HEK293 (cell line): ENCODE results near the gene NUP160.

ENCODE experiments used
- CTCF ChIA-PET: fragments of 350-600 bp; formaldehyde crosslinking; extraction: SDS; loops from one replicate; lab custom pipeline; 2021; ENCODE audit warnings: antibody characterized with exemption; lab: Yijun Ruan, JAX
- POLR2A ChIA-PET: fragments of 300-600 bp; formaldehyde crosslinking; extraction: SDS; loops from one replicate; lab custom pipeline; 2020; ENCODE audit warnings: antibody characterized with exemption, inconsistent platforms; lab: Yijun Ruan, JAX
- H3K27ac ChIP-seq: fragments of 200-500 bp; sonication (Bioruptor generic); 2 replicates; pipeline ENCODE4 v1.5.1; 2014; ENCODE audit warnings: low read depth, low read length, control low read depth, inconsistent platforms; ENCODE audit errors: extremely low read depth
- H3K36me3 ChIP-seq, 2 experiments: fragments of 200-500 bp in 1 of 2; sonication (Bioruptor generic) in 1 of 2; 1 replicate in 1 of 2; 2 replicates in 1 of 2; pipeline ENCODE4 v1.5.1; 2014 to 2017; ENCODE audit warnings: inconsistent platforms in 2 of 2, low read length in 2 of 2; ENCODE audit not compliant: control insufficient read depth in 2 of 2, insufficient read depth in 1 of 2
- H3K4me1 ChIP-seq: fragments of 200-500 bp; sonication (Bioruptor generic); 2 replicates; pipeline ENCODE4 v1.5.1; 2014; ENCODE audit warnings: mild to moderate bottlenecking, low read length, inconsistent platforms; ENCODE audit not compliant: control insufficient read depth, insufficient read depth
- H3K4me3 ChIP-seq: 2 replicates; pipeline ENCODE4 v1.5.1; 2011; ENCODE audit warnings: low read depth, mild to moderate bottlenecking, control low read depth, low read length, moderate library complexity
- H3K9me3 ChIP-seq: fragments of 200-500 bp; sonication (Bioruptor generic); 2 replicates; pipeline ENCODE4 v1.5.1; 2014; ENCODE audit warnings: low read depth, low read length, inconsistent platforms; ENCODE audit not compliant: control insufficient read depth, insufficient read depth
- GLIS1 ChIP-seq: fragments of 450-650 bp; formaldehyde crosslinking; IDR thresholded peaks from 2 replicates; pipeline ENCODE4 v1.5.1; 2016; ENCODE audit warnings: missing biosample characterization, missing genetic modification characterization
- SETDB1 ChIP-seq: IDR thresholded peaks from one replicate; pipeline ENCODE4 v1.6.1; 2017; ENCODE audit warnings: mild to moderate bottlenecking, low read length, moderate library complexity, mixed read lengths; ENCODE audit not compliant: insufficient read length
- TRIM28 ChIP-seq: IDR thresholded peaks from 2 replicates; pipeline ENCODE4 v1.6.1; 2011; ENCODE audit warnings: low read length, control low read depth, borderline replicate concordance
- ZBTB8A ChIP-seq: fragments of 450-650 bp; formaldehyde crosslinking; IDR thresholded peaks from 2 replicates; pipeline ENCODE4 v1.5.1; 2016; ENCODE audit warnings: missing biosample characterization, missing genetic modification characterization
- ZNF132 ChIP-seq: fragments of 450-650 bp; formaldehyde crosslinking; IDR thresholded peaks from 2 replicates; pipeline ENCODE4 v1.5.1; 2017; ENCODE audit warnings: missing biosample characterization, missing genetic modification characterization, borderline replicate concordance
- ZNF133 ChIP-seq: fragments of 450-650 bp; formaldehyde crosslinking; IDR thresholded peaks from 2 replicates; pipeline ENCODE4 v1.5.1; 2016; ENCODE audit warnings: missing biosample characterization, missing genetic modification characterization
- ZNF148 ChIP-seq: fragments of 450-650 bp; formaldehyde crosslinking; IDR thresholded peaks from 2 replicates; pipeline ENCODE4 v1.5.0; 2017; ENCODE audit warnings: missing biosample characterization, missing genetic modification characterization, borderline replicate concordance
- ZNF214 ChIP-seq: fragments of 450-650 bp; formaldehyde crosslinking; IDR thresholded peaks from 2 replicates; pipeline ENCODE4 v1.5.1; 2017; ENCODE audit warnings: missing biosample characterization, mild to moderate bottlenecking, missing genetic modification characterization, borderline replicate concordance
- ZNF24 ChIP-seq: fragments of 450-650 bp; formaldehyde crosslinking; IDR thresholded peaks from 2 replicates; pipeline ENCODE4 v1.5.1; 2016; ENCODE audit warnings: missing biosample characterization, missing genetic modification characterization
- ZNF292 ChIP-seq: fragments of 450-650 bp; formaldehyde crosslinking; IDR thresholded peaks from 2 replicates; pipeline ENCODE4 v1.5.1; 2016; ENCODE audit warnings: low read depth, missing biosample characterization, missing genetic modification characterization, borderline replicate concordance
- ZNF529 ChIP-seq: fragments of 450-650 bp; formaldehyde crosslinking; IDR thresholded peaks from 2 replicates; pipeline ENCODE4 v1.5.1; 2017; ENCODE audit warnings: missing genetic modification characterization, missing biosample characterization; ENCODE audit not compliant: insufficient replicate concordance
- ZNF530 ChIP-seq: fragments of 450-650 bp; formaldehyde crosslinking; IDR thresholded peaks from 2 replicates; pipeline ENCODE4 v1.5.1; 2016; ENCODE audit warnings: low read depth, missing biosample characterization, missing genetic modification characterization
- ZNF560 ChIP-seq: fragments of 450-650 bp; formaldehyde crosslinking; IDR thresholded peaks from 2 replicates; pipeline ENCODE4 v1.5.1; 2017; ENCODE audit warnings: missing biosample characterization, missing genetic modification characterization, borderline replicate concordance
- ZNF596 ChIP-seq: fragments of 450-650 bp; IDR thresholded peaks from 2 replicates; pipeline ENCODE4 v1.5.0; 2018; ENCODE audit warnings: missing biosample characterization, mild to moderate bottlenecking, missing genetic modification characterization, moderate library complexity
- ZNF600 ChIP-seq: fragments of 450-650 bp; formaldehyde crosslinking; IDR thresholded peaks from 2 replicates; pipeline ENCODE4 v1.5.1; 2016; ENCODE audit warnings: missing biosample characterization, missing genetic modification characterization
- ZNF707 ChIP-seq: fragments of 450-650 bp; formaldehyde crosslinking; IDR thresholded peaks from 2 replicates; pipeline ENCODE4 v1.5.1; 2016; ENCODE audit warnings: missing biosample characterization, missing genetic modification characterization
- ZNF76 ChIP-seq: fragments of 450-650 bp; formaldehyde crosslinking; IDR thresholded peaks from 2 replicates; pipeline ENCODE4; 2016; ENCODE audit warnings: low read depth, missing biosample characterization, missing genetic modification characterization, borderline replicate concordance
- ZNF843 ChIP-seq: fragments of 450-650 bp; formaldehyde crosslinking; IDR thresholded peaks from 2 replicates; pipeline ENCODE4 v1.5.1; 2016; ENCODE audit warnings: missing biosample characterization, missing genetic modification characterization
- ZSCAN30 ChIP-seq: fragments of 450-650 bp; IDR thresholded peaks from 2 replicates; pipeline ENCODE4 v1.5.1; 2018; ENCODE audit warnings: missing biosample characterization, mild to moderate bottlenecking, missing genetic modification characterization, moderate library complexity
- TF ChIP-seq, protein P1 (sequence below): sonication (generic); formaldehyde crosslinking; IDR thresholded peaks from 2 replicates; pipeline ENCODE4 v1.8.1; 2022; ENCODE audit warnings: mild to moderate bottlenecking, moderate library complexity, missing genetic modification reagents
- TF ChIP-seq, protein P2 (sequence below): fragments of 450-650 bp; formaldehyde crosslinking; IDR thresholded peaks from 2 replicates; pipeline ENCODE4 v1.5.1; 2016; ENCODE audit warnings: missing biosample characterization, missing genetic modification characterization, borderline replicate concordance
- TF ChIP-seq, protein P3 (sequence below): fragments of 450-650 bp; formaldehyde crosslinking; IDR thresholded peaks from 2 replicates; pipeline ENCODE4 v1.5.1; 2016; ENCODE audit warnings: missing biosample characterization, missing genetic modification characterization

NUP160 gene

DNA sequence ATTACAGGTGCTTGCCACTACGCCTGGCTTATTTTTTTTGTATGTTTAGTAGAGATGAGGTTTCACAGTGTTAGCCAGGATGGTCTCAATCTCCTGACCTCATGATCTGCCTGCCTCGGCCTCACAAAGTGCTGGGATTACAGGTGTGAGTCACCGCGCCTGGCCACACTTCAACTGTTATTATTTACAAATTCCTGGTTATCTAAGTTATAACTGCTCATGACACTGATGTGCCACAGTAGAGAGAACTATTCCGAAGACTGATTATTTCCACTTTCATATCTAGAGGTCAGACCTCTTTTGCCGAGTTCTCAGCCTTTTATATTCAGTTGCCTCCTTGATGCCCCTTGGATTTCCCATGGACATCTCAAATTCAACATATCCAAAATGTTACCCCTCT, 3.9 kb upstream of the NUP160 start:
- no peak overlapping the region for H3K4me3 ChIP-seq
- no peak overlapping the region for H3K27ac ChIP-seq
- POLR2A ChIA-PET, result interaction anchor here (0.6 kb wide), 1 partner anchor 27 kb away, joined by 5 read pairs; no protein-coding TSS in a partner anchor
- peaks cover 0 to 2% of the 10 kb centered on the region in 2 experiments; a peak in 1 of 3 replicates for H3K36me3 ChIP-seq
- H3K4me1 ChIP-seq, result no peaks in the 10 kb centered on the region
- no peak for TF ChIP-seq ZNF600 (tag by site-specific recombination)
- no peak for TF ChIP-seq ZNF560 (tag by site-specific recombination)
- H3K9me3 ChIP-seq, result no peaks in the 10 kb centered on the region
- CTCF ChIA-PET, result interaction anchor here (0.5 to 1.6 kb wide), 3 partner anchors 256 to 443 kb away, joined by 3 to 11 read pairs (median 4); no protein-coding TSS in a partner anchor

DNA sequence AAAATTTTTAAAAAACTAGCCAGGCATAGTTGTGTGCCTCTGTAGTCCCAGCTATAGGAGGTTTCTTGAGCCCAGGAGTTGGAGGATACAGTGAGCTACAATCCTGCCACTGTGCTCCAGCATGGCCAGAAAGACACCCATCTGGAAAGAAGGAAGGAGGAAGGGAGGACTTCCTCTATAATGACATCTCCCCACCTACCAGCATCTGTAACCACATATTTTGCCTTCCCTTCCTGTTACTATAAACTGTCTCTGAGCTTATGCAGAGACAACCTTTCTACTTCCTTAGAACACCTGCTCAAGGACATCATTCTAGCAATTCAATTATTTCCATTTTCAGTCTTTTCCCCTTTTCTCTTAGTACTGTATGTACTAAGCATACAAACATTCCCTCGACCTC, 2.2 kb upstream of the NUP160 start:
- no peak overlapping the region for H3K4me3 ChIP-seq
- peaks cover 7 to 19% of the 10 kb centered on the region in 2 experiments; a peak in 2 of 3 replicates for H3K36me3 ChIP-seq
- H3K9me3 ChIP-seq, result no peaks in the 10 kb centered on the region
- no peak overlapping the region for H3K27ac ChIP-seq
- no peaks in the 10 kb centered on the region for H3K4me1 ChIP-seq
- POLR2A ChIA-PET, result no interaction called here
- CTCF ChIA-PET, result no interaction called here
- no peak for TF ChIP-seq TRIM28
- TF ChIP-seq ZSCAN30 (tag by site-specific recombination), result no peak
- no peak for TF ChIP-seq ZNF133
- TF ChIP-seq ZNF214 (tag by site-specific recombination), result no peak
- TF ChIP-seq ZNF292 (tag by site-specific recombination), result no peak
- TF ChIP-seq, protein P1, sequence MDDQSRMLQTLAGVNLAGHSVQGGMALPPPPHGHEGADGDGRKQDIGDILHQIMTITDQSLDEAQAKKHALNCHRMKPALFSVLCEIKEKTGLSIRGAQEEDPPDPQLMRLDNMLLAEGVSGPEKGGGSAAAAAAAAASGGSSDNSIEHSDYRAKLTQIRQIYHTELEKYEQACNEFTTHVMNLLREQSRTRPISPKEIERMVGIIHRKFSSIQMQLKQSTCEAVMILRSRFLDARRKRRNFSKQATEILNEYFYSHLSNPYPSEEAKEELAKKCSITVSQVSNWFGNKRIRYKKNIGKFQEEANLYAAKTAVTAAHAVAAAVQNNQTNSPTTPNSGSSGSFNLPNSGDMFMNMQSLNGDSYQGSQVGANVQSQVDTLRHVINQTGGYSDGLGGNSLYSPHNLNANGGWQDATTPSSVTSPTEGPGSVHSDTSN, result no peak
- TF ChIP-seq, protein P2, sequence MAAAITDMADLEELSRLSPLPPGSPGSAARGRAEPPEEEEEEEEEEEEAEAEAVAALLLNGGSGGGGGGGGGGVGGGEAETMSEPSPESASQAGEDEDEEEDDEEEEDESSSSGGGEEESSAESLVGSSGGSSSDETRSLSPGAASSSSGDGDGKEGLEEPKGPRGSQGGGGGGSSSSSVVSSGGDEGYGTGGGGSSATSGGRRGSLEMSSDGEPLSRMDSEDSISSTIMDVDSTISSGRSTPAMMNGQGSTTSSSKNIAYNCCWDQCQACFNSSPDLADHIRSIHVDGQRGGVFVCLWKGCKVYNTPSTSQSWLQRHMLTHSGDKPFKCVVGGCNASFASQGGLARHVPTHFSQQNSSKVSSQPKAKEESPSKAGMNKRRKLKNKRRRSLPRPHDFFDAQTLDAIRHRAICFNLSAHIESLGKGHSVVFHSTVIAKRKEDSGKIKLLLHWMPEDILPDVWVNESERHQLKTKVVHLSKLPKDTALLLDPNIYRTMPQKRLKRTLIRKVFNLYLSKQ (tag by site-specific recombination), result no peak
- no peak for TF ChIP-seq ZNF529
- TF ChIP-seq ZNF707 (tag by site-specific recombination), result no peak
- TF ChIP-seq GLIS1 (tag by site-specific recombination), result no peak
- no peak for TF ChIP-seq ZNF132 (tag by site-specific recombination)
- TF ChIP-seq, protein P3, sequence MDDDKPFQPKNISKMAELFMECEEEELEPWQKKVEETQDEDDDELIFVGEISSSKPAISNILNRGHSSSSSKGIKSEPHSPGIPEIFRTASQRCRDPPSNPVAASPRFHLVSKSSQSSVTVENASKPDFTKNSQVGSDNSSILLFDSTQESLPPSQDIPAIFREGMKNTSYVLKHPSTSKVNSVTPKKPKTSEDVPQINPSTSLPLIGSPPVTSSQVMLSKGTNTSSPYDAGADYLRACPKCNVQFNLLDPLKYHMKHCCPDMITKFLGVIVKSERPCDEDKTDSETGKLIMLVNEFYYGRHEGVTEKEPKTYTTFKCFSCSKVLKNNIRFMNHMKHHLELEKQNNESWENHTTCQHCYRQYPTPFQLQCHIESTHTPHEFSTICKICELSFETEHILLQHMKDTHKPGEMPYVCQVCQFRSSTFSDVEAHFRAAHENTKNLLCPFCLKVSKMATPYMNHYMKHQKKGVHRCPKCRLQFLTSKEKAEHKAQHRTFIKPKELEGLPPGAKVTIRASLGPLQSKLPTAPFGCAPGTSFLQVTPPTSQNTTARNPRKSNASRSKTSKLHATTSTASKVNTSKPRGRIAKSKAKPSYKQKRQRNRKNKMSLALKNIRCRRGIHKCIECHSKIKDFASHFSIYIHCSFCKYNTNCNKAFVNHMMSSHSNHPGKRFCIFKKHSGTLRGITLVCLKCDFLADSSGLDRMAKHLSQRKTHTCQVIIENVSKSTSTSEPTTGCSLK (tag by site-specific recombination), result no peak
- no peak for TF ChIP-seq ZNF843
- TF ChIP-seq ZBTB8A (tag by site-specific recombination), result no peak
- TF ChIP-seq SETDB1, result no peak
- no peak for TF ChIP-seq ZNF76
- TF ChIP-seq ZNF596, result no peak
- no peak for TF ChIP-seq ZNF148
- TF ChIP-seq ZNF24 (tag by site-specific recombination), result no peak
- TF ChIP-seq ZNF530 (tag by site-specific recombination), result no peak
